ENCODE results near the gene GTF3C5.

DNA sequence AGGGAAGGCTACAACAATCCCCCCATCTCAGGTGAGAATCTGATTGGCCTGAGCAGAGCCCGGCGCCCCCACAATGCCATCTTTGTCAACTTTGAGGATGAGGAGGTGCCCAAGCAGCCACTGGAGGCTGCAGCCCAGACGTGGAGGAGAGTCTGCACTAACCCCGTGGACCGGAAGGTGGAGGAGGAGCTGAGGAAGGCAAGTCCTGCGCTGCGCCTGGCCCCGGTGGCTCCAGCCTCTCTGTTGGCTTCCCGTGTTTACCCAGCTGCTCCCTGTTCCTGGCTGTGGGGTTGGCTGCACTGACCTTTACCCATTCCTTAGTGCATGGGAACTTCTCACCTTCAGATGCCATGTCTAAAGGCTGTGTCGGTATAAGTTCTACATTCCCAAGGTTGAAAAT, 20.0 kb downstream of the GTF3C5 start:
- TF ChIP-seq TAF1 (IDR thresholded peaks at IDR 0.05; ENCODE audit: low read depth) (no peak), POLR2AphosphoS5 (IDR thresholded peaks at IDR 0.05) (no peak), MXI1 (conservative IDR thresholded peaks at IDR 0.05; ENCODE audit: poor library complexity, severe bottlenecking) (no peak), EP300 (conservative IDR thresholded peaks at IDR 0.05; ENCODE audit: poor library complexity, severe bottlenecking) (no peak), RAD21 (conservative IDR thresholded peaks at IDR 0.05) (no peak)
- TF ChIP-seq, protein P1, sequence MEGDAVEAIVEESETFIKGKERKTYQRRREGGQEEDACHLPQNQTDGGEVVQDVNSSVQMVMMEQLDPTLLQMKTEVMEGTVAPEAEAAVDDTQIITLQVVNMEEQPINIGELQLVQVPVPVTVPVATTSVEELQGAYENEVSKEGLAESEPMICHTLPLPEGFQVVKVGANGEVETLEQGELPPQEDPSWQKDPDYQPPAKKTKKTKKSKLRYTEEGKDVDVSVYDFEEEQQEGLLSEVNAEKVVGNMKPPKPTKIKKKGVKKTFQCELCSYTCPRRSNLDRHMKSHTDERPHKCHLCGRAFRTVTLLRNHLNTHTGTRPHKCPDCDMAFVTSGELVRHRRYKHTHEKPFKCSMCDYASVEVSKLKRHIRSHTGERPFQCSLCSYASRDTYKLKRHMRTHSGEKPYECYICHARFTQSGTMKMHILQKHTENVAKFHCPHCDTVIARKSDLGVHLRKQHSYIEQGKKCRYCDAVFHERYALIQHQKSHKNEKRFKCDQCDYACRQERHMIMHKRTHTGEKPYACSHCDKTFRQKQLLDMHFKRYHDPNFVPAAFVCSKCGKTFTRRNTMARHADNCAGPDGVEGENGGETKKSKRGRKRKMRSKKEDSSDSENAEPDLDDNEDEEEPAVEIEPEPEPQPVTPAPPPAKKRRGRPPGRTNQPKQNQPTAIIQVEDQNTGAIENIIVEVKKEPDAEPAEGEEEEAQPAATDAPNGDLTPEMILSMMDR (IDR thresholded peaks at IDR 0.05; ENCODE audit: poor library complexity, severe bottlenecking) = no peak

All from neural cell (in vitro differentiated cells).